ENCODE data around the gene CRADD. TPM values are rescaled to one million over a fixed set of nuclear protein-coding genes. Genes with fewer than 3 reads are reported as not detected.
A peak's percentile ranks its signal among the peaks of the same experiment; 100 is the strongest.

The CRADD gene
- total RNA-seq, 1 donor from 2014 or later: 17.1 TPM

DNA sequence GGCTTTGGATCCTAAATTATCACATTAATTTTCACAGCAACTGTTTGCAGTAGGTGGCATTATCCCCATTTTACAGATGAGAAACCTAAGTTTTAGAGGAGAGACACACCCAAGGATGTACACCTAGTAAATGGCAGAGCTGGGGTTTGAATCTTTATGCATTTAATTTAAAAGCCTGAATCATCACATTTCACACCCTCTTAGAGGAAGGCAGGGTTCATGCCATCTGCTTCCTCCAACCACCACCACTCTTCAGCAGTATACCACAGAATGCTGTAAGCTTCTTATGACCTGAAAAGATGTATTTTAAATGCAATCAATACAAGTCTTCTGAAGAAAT, 90.3 kb downstream of the CRADD start:
- DNase-seq: no peak
- H3K4me3 ChIP-seq: no peak overlapping the region
- no peaks in the 10 kb centered on the region for H3K36me3 ChIP-seq
- no peaks in the 10 kb centered on the region for H3K9me3 ChIP-seq
- intact Hi-C loops (cut with DNase I): no loop called here
- H3K27ac ChIP-seq: no peak overlapping the region
- TF ChIP-seq, protein P1, sequence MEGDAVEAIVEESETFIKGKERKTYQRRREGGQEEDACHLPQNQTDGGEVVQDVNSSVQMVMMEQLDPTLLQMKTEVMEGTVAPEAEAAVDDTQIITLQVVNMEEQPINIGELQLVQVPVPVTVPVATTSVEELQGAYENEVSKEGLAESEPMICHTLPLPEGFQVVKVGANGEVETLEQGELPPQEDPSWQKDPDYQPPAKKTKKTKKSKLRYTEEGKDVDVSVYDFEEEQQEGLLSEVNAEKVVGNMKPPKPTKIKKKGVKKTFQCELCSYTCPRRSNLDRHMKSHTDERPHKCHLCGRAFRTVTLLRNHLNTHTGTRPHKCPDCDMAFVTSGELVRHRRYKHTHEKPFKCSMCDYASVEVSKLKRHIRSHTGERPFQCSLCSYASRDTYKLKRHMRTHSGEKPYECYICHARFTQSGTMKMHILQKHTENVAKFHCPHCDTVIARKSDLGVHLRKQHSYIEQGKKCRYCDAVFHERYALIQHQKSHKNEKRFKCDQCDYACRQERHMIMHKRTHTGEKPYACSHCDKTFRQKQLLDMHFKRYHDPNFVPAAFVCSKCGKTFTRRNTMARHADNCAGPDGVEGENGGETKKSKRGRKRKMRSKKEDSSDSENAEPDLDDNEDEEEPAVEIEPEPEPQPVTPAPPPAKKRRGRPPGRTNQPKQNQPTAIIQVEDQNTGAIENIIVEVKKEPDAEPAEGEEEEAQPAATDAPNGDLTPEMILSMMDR (IDR thresholded peaks at IDR 0.05): no peak
- ATAC-seq: peak; percentile 27
- no peaks in the 10 kb centered on the region for H3K27me3 ChIP-seq
- H3K4me1 ChIP-seq: peaks cover 22% of the 10 kb centered on the region

DNA sequence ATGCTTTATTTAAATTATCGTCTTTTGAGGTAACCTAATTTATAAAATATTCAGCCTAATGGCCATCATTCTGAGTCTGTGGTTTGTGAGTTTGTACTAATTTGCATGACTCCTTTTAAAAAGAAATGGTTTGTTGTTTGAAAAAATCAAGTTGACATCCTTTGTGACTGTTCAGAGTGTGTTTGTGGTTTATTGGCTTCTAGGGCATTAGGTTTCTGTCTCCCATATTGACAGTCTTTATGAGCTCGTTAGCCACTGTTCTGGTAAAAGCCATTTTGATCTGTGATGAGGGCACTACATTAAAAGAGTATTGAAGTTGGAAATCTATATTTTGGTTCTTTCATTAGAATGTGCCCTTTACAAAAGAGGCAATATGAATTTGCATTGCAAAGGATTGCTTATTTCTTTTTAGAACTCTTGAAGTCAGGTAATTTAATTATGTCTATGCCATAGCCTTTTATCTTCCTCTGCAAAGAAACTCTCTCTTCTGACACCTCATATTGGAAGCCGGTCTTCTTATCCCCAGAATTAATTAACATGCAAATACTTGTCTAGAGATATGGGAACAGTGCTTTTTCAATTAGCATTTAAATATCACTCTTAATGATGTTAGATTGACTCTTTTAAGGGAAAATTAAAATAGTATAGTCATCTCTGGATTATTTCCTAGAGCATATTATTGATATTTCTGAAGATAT, 95.0 kb downstream of the CRADD start:
- intact Hi-C loops (cut with DNase I): no loop called here
- no peak for ATAC-seq
- Histone ChIP-seq H3K4me1 (peaks cover 20% of the 10 kb centered on the region), H3K9me3 (no peaks in the 10 kb centered on the region), H3K27ac (no peak overlapping the region), H3K4me3 (no peak overlapping the region), H3K27me3 (no peaks in the 10 kb centered on the region), H3K36me3 (no peaks in the 10 kb centered on the region)
- TF ChIP-seq, protein P1 (IDR thresholded peaks at IDR 0.05): no peak
- DNase-seq: no peak

DNA sequence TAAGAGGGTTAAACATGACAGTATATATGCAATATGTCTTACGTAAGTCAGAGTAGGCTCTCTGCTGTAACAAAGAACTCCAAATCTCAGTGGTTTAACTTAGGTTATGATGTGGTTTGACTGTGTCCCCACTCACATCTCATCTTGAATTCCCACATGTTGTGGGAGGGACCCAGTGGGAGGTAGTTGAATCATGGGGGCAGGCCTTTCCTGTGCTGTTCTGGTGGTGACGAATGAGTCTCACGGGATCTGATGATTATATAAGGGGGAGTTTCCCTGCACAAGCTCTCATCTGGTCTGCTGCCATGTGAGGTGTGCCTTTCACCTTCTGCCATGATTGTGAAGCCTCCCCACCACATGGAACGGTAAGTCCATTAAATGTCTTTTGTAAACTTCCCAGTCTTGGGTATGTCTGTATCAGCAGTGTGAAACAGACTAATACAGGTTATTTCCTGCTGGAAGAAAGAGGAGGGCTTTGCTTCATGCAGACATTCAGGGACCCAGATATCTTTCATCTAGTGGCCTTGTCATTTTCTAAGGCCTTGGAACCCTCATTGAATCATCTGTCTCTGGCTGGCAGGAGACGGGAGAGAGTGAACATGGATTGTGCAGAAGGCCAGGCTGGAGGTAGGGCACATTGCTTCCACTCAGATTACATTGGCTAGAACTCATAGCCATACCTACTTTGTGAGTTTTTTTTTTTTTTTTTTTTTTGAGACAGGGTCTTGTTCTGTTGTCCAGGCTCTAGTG, 96.1 kb downstream of the CRADD start:
- Histone ChIP-seq H3K36me3 (no peaks in the 10 kb centered on the region), H3K27ac (no peak overlapping the region), H3K4me1 (peaks cover 18% of the 10 kb centered on the region), H3K4me3 (no peak overlapping the region), H3K27me3 (no peaks in the 10 kb centered on the region), H3K9me3 (no peaks in the 10 kb centered on the region)
- no peak for DNase-seq
- peak; percentile 76 for ATAC-seq
- TF ChIP-seq, protein P1 (IDR thresholded peaks at IDR 0.05): no peak
- intact Hi-C loops (cut with DNase I): no loop called here

DNA sequence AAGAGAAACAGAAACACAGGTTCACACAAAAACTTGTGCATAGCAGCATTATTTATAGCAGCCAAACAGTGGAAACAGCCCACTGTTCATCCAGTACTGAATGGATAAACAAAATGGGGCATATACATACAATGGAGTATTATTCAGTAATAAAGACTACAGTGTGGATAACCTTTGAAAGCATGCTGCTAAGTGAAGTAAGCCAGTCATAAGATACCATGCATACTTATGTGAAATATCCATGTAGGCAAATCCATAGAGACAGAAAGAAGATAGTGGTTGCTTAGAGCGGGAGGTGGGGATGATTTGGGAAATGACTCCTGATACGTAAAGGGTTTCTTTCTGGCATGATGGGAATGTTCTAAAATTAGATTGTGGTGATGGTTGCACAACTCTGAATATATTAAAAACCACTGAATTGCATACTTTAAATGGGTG, 99.4 kb downstream of the CRADD start:
- Histone ChIP-seq H3K9me3 (no peaks in the 10 kb centered on the region), H3K27me3 (no peaks in the 10 kb centered on the region), H3K27ac (peak overlapping the region; percentile 34), H3K4me1 (peaks cover 24% of the 10 kb centered on the region), H3K4me3 (no peak overlapping the region), H3K36me3 (no peaks in the 10 kb centered on the region)
- TF ChIP-seq, protein P1 (IDR thresholded peaks at IDR 0.05): no peak
- ATAC-seq: no peak
- no peak for DNase-seq
- intact Hi-C loops (cut with DNase I): no loop called here

DNA sequence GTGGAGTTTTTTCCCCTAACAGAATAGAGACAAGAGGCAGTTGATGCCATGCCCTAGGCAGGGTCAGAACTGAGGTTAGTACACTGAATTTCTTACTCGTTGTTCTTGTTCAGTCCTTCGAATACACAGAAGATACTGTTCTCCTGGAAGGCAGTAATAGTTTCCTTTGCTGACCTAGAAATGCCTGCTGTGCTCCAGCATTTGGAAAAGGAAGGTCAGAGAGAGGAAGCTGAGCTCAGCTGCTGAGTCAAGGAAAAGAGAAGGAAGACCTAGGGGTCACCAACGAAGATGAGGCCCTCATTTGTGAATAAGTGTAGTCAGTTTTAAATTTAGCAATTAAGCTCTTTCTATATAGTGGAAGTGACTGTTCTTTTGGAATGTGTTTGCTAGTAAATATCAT, 100.1 kb downstream of the CRADD start:
- TF ChIP-seq, protein P1 (IDR thresholded peaks at IDR 0.05): no peak
- intact Hi-C loops (cut with DNase I): no loop called here
- Histone ChIP-seq H3K4me1 (peaks cover 24% of the 10 kb centered on the region), H3K9me3 (no peaks in the 10 kb centered on the region), H3K27ac (peak overlapping the region; percentile 34), H3K36me3 (no peaks in the 10 kb centered on the region), H3K4me3 (no peak overlapping the region), H3K27me3 (no peaks in the 10 kb centered on the region)
- ATAC-seq (peak; percentile 52), DNase-seq (no peak)

Measured in upper lobe of right lung (tissue), 1 donor.